GM08714 (cell line): ENCODE results near the gene ACOT8.

Experiments
- H3K4me3 ChIP-seq: fragments of 200-500 bp; sonication (Bioruptor generic); 2 replicates; pipeline ENCODE4 v1.5.1; 2014; ENCODE audit warnings: mild to moderate bottlenecking, low read length, inconsistent platforms
- ZNF274 ChIP-seq: IDR thresholded peaks from 2 replicates; pipeline ENCODE4 v1.6.1; 2012; ENCODE audit warnings: mild to moderate bottlenecking, low read depth, low read length

Gene ACOT8

GRCh38 chr20:45850926-45851325, 6.3 kb downstream of the ACOT8 start:
- H3K4me3 ChIP-seq: no peak overlapping the region
- TF ChIP-seq ZNF274: no peak

DNA sequence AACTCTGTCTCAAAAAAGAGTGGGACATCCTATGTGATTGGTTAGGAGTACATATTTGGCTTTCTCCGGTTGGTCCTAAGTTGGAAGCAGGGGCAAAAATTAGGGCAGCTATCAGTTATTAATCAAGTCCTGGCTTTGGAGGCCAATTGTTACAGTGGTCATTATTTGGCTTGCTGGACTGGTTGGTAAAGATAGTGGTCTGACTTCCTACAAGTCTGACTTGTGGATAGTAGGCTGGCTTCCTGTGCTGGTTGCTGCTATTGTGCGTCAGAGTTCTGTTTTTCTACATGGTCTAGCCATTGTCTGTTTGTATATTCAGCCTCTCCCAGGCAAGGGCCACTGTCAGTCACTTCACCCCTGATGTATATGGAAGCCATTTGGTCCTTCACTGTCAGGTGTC, 7.0 kb downstream of the ACOT8 start:
- TF ChIP-seq ZNF274: no peak
- no peak overlapping the region for H3K4me3 ChIP-seq

- no peak for TF ChIP-seq ZNF274
- no peak overlapping the region for H3K4me3 ChIP-seq
These were observed 8.1 kb downstream of the ACOT8 start for GRCh38 chr20:45848969-45849582.

DNA sequence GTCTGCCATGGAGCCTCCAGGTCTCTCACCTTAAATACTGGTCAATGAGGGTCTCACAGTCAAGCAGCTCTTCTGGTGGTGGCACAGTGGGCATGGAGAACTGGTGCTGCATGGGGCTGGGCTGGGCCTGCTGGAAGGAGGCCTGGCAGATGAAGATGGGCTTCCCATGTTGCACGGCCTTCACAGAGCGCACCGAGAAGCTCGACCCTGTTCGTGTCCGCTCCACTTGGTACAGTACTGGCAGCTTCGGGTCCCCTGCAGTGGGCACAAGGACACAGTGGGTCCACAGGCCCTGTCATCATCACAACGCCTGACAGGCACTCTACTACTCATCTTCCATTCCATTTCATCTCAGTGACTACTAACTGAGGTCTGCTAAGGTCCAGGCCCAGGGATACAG, 8.8 kb downstream of the ACOT8 start:
- no peak overlapping the region for H3K4me3 ChIP-seq
- no peak for TF ChIP-seq ZNF274

DNA sequence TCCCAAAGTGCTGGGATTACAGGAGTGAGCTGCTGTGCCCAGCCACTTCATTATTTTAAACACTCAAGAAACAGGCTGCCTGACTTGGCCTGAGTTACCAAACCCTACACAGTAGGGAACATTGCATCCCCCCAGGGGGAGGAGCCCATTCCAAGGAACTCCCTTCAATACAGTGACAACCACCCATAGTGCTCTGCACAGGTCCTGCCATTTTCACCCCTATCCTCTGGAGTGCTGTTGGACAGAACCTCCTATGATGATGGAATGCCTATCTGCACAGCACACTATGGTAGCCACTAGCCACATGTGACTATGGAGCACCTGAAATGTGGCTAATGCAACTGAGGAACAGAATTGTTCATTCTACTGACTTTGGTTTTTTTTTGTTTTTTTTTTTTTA, 11.7 kb downstream of the ACOT8 start:
- no peak for TF ChIP-seq ZNF274
- H3K4me3 ChIP-seq: no peak overlapping the region

- TF ChIP-seq ZNF274: no peak
- H3K4me3 ChIP-seq: no peak overlapping the region
These were observed 13.7 kb downstream of the ACOT8 start for GRCh38 chr20:45843506-45843905.

GRCh38 chr20:45842169-45842812, 14.9 kb downstream of the ACOT8 start:
- H3K4me3 ChIP-seq: no peak overlapping the region
- TF ChIP-seq ZNF274: no peak

DNA sequence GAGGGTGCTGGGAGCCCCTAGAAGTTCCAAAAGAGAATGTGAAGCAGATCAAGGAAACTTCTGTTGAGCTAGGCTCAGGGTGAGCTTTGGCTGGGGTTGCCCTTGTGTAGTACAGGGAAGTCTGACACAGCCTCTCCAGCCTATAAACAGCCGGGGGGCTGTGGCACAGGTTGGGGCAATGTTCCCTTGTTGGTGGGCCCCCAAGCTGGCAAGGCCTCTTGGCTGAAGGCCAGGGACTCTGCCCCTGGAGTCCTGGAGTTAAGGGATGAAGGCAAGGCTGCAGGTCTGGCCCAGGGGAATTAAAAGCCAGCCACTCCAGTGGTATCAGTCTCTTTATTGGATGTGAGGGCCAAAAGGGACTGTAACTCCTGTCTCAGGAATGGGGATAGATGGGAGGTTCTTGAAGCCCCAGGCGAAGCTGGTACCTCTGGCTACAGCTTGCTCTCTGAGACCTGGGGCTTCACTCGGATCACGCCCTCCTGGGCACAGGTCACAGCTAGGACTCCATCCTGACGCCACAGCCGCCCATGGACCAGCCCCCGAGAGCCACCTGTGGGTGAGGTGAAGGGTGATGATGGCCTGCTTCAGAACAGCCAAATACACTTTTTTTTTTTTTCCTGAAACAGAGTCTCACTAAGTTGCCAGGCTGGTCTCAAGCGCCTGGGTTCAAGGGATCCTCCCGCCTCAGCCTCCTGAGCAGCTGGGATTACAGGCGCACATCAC, 15.6 kb downstream of the ACOT8 start:
- no peak for TF ChIP-seq ZNF274
- no peak overlapping the region for H3K4me3 ChIP-seq

DNA sequence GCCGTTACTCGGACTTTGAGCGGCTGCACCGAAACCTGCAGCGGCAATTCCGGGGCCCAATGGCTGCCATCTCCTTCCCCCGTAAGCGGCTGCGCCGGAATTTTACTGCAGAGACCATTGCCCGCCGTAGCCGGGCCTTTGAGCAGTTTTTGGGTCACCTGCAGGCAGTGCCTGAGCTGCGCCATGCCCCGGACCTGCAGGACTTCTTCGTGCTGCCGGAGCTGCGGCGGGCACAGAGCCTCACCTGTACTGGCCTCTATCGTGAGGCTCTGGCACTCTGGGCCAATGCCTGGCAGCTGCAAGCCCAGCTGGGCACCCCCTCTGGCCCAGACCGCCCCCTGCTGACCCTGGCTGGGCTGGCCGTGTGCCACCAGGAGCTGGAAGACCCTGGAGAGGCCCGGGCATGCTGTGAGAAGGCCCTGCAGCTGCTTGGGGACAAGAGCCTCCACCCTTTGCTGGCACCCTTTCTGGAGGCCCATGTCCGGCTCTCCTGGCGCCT, 16.4 kb downstream of the ACOT8 start:
- no peak overlapping the region for H3K4me3 ChIP-seq
- TF ChIP-seq ZNF274: no peak

- TF ChIP-seq ZNF274: no peak
- H3K4me3 ChIP-seq: no peak overlapping the region
These were observed 20.4 kb downstream of the ACOT8 start for GRCh38 chr20:45836841-45837240.

DNA sequence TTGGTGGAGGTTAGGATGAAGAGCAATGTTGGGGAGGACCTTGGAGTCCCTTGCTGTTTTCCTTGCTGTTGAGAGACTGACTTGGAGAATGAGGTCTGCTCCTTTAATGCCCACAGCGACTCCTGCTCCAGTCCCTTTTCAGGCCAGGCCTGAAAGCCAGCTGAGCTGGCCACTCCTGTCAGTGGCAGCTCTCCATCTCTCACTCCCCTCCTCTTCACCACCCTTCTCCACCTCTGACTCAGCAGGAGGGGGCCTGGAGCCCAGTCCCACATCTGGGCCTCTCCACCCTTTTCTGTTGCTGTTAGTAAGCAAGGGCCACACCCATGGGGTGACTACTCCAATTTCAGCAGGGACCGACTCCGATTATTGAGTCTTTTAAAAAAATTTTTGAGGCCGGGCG, 21.4 kb downstream of the ACOT8 start:
- TF ChIP-seq ZNF274: no peak
- no peak overlapping the region for H3K4me3 ChIP-seq

DNA sequence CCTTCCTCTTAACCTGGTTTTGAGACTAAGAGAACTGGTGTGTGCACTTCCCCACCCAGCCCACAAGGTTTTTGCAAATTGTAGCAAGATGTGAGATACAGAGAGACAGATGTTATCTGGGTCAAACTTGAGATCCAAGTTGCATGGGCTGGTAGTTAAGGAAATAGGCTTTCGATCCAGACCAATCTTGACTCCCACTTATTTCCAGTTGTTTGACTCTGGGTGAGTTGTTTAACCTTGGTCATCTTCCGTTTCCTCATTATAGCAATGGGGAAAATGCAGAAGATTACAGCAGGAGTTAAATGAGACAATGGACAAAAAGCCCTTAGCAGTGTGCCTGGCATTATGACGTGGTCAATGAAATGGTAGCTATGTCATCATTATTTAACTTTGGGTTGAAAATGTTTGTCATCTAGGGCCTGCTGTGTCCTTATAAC, 21.8 kb downstream of the ACOT8 start:
- no peak for TF ChIP-seq ZNF274
- no peak overlapping the region for H3K4me3 ChIP-seq

- no peak overlapping the region for H3K4me3 ChIP-seq
These were observed 22.4 kb downstream of the ACOT8 start for GRCh38 chr20:45834797-45835161.

GRCh38 chr20:45833883-45834796, 23.1 kb downstream of the ACOT8 start:
- H3K4me3 ChIP-seq: peak overlapping the region; percentile 65; the same call in 1 of the 2 replicates
- TF ChIP-seq ZNF274: no peak

More at GRCh38 chr20:45834797-45835161, 22.4 kb downstream of the ACOT8 start:
- no peak for TF ChIP-seq ZNF274
